ENCODE data around the gene HOMEZ. TPM values are rescaled to one million over a fixed set of nuclear protein-coding genes. Genes with fewer than 3 reads are reported as not detected.
"Not testable (repeated sequence)": the region's sequence is repeated elsewhere in the genome, so short reads cannot be mapped to it uniquely, and the experiment has no call there.

HOMEZ gene
- polyA plus RNA-seq (2013, experiment 1 of 2), result 16.7 TPM
- polyA plus RNA-seq (2013, experiment 2 of 2), result 14.2 TPM

DNA sequence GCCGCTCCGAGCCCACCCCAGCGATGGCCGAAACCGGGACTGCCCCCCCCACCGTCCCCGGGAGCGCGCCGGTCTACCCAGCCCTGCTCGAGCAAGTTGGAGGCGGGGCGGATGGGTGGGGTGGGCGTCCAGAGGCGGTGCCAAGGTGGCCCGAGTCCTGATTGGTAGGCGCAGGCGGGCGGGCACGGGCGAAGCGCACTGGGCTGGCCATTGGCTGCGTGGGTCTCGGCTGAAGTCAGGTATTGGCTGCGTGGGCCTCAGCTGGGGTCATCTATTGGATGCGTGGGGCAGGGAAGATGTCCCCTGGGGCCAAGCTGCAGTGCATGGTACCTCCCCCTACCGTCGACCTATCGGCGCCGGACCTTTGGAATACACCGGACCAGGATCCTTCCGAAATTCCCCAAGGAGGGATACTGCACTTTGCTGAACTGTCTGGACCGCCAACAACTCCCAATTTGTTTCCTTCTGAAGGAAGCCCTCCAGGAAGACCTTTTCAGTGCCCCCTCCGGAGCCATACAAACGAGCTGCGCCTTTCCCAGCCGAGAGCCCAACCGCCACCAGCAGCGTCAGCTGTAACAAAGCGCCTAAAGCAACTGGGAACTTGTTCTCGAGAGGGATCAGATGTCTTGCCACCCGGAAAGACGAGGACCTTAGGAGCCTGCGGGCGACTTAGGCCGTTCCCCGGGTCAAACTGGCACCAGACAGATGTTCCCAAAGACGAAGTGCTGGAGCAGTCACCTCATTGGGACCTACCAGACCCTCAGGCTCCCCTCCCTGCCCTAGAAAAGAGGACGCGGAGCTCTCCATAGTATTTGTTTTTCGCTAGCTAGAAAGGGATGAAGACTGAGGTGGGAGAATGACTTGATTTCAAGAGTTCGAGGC lies at the start of gene HOMEZ:
Gene HOMEZ (minus strand): TSS at position 113 of the 882 bp plus-strand sequence. CDS start 180 bp downstream, outside the sequence.
- Histone ChIP-seq H3K4me3 (ENCODE audit: extremely low read depth, insufficient read depth, low read length, poor library complexity, severe bottlenecking) (peak within 1 kb of the TSS; percentile 74), H3K27ac (ENCODE audit: low read depth, low read length, severe bottlenecking) (peak within 1 kb of the TSS; percentile 93), H3K36me3 (ENCODE audit: control insufficient read depth, insufficient read depth, low read length) (peaks cover 3% of the 10 kb centered on the region), H3K9me3 (ENCODE audit: control insufficient read depth, low read length) (no peaks in the 10 kb centered on the region), H3K4me1 (ENCODE audit: control insufficient read depth, insufficient read depth, low read length, poor library complexity, severe bottlenecking) (peaks cover 4% of the 10 kb centered on the region)
- WGBS, 2 experiments (ENCODE audit: insufficient coverage in 2 of 2), result 0% methylated on average over 31 to 36 of the region's 53 CpGs

DNA sequence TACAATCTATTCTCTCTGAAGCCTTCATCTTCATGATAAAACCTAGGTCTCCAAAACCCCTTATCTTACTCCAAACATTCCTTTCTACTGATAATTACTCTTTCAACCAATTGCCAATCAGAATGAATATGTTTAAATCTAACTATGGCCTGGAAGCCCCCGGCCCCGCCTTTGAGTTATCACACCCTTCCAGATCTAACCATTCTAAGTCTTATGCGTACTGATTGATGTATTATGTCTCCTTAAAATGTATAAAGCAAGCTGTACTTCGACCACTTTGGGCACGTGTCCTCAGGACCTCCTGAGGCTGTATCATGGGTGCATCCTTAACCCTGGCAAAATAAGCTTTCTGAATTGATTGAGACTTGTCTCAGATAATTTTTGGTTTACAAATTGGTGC lies 49.7 kb upstream of the HOMEZ start:
- H3K36me3 ChIP-seq (ENCODE audit: control insufficient read depth, insufficient read depth, low read length), result no peaks in the 10 kb centered on the region
- no peaks in the 10 kb centered on the region for H3K4me1 ChIP-seq (ENCODE audit: control insufficient read depth, insufficient read depth, low read length, poor library complexity, severe bottlenecking)
- H3K9me3 ChIP-seq (ENCODE audit: control insufficient read depth, low read length), result peaks cover 15% of the 10 kb centered on the region
- H3K27ac ChIP-seq (ENCODE audit: low read depth, low read length, severe bottlenecking), result no peak overlapping the region
- H3K4me3 ChIP-seq (ENCODE audit: extremely low read depth, insufficient read depth, low read length, poor library complexity, severe bottlenecking), result no peak overlapping the region
- WGBS, 2 experiments (ENCODE audit: insufficient coverage in 2 of 2), result 100% methylated on average over 1 to 3 of the region's 5 CpGs

DNA sequence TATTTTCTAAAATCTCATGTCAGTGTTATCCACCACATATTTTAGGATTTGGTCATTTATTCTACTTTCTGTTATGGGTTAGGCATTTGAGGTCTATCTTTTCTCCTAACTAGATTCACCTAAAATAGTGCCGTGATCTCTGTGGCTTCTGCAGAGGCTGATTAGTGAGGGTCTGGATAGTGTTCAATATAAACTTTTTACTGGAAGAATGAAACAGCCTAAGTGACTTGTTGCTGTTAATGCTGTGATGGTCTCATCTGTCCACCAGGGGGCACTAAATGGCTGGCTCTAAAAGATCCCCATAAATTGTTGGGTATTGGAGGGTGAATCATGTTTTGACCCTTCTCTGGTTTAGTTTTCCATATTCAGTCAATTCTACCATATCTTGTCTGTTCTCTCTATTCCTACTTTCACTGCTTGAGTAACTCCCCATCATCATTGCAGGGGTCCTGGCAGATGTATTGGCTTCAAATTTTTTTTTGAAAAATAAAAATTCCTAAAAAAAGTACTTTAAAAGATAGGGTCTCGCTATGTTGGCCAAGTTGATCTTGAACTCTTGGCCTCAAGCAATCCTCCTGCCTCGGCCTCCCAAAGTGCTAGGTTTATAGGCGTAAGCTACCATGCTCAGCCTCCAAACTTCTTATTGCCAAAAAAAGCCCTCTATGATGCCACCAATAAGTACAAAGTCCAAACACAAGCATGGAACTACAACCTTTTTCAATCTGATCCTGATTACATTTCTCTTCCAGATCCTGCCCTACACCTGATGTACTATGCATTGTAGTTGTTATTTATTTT lies 42.2 kb upstream of the HOMEZ start:
- WGBS, 2 experiments (ENCODE audit: insufficient coverage in 2 of 2), result 69 to 100% methylated on average over 1 to 3 of the region's 4 CpGs

DNA sequence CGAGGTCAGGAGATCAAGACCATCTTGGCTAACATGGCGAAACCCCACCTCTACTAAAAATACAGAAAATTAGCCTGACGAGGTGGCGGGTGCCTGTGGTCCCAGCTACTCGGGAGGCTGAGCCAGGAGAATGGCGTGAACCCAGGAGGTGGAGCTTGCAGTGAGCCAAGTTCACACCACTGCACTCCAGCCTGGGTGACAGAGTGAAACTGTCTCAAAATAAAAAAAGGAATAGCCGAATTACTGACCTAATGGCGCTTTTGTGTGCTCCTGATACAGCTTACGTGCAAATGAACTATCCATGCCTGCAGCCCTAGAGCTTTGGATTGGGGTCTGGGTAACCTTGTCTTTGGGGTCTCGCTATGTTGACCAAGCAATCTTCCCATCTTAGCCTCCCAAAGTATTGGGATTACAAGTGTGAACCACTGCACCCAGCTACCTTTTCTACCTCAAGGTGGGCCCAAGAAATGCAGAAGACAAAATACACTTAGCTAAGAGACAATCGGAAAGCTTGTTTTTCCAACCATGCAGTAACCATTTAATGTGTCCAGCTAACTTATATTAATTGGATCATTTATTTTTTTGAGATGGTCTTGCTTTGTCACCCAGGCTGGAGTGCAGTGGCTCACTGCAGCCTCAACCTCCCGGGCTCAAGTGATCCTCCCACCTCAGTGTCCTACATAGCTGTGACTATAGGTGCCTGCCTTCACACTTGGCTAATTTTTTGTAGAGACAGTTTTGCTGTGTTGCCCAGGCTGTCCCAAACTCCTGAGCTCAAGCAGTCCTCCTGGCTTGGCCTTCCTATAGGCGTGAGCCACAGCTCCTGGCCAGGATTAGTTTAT lies 40.8 kb upstream of the HOMEZ start:
- Histone ChIP-seq H3K27ac (ENCODE audit: low read depth, low read length, severe bottlenecking) (no peak overlapping the region), H3K36me3 (ENCODE audit: control insufficient read depth, insufficient read depth, low read length) (peaks cover 40% of the 10 kb centered on the region), H3K4me1 (ENCODE audit: control insufficient read depth, insufficient read depth, low read length, poor library complexity, severe bottlenecking) (peaks cover 9% of the 10 kb centered on the region), H3K4me3 (ENCODE audit: extremely low read depth, insufficient read depth, low read length, poor library complexity, severe bottlenecking) (no peak overlapping the region), H3K9me3 (ENCODE audit: control insufficient read depth, low read length) (no peaks in the 10 kb centered on the region)
- WGBS, 2 experiments (ENCODE audit: insufficient coverage in 2 of 2), result 92 to 94% methylated on average over 9 to 12 of the region's 13 CpGs

More for the DNA sequence above, 42.2 kb upstream of the HOMEZ start:
- Histone ChIP-seq H3K4me3 (ENCODE audit: extremely low read depth, insufficient read depth, low read length, poor library complexity, severe bottlenecking) (no peak overlapping the region), H3K27ac (ENCODE audit: low read depth, low read length, severe bottlenecking) (no peak overlapping the region), H3K4me1 (ENCODE audit: control insufficient read depth, insufficient read depth, low read length, poor library complexity, severe bottlenecking) (peaks cover 6% of the 10 kb centered on the region), H3K9me3 (ENCODE audit: control insufficient read depth, low read length) (no peaks in the 10 kb centered on the region), H3K36me3 (ENCODE audit: control insufficient read depth, insufficient read depth, low read length) (peaks cover 31% of the 10 kb centered on the region)

DNA sequence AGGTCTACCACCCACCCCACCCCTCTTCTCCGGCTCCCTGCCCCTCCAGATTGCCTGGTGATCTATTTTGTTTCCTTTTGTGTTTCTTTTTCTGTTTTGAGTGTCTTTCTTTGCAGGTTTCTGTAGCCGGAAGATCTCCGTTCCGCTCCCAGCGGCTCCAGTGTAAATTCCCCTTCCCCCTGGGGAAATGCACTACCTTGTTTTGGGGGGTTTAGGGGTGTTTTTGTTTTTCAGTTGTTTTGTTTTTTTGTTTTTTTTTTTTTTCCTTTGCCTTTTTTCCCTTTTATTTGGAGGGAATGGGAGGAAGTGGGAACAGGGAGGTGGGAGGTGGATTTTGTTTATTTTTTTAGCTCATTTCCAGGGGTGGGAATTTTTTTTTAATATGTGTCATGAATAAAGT lies 39.8 kb upstream of the HOMEZ start:
- H3K27ac ChIP-seq (ENCODE audit: low read depth, low read length, severe bottlenecking); H3K9me3 ChIP-seq (ENCODE audit: control insufficient read depth, low read length); H3K4me3 ChIP-seq (ENCODE audit: extremely low read depth, insufficient read depth, low read length, poor library complexity, severe bottlenecking); H3K4me1 ChIP-seq (ENCODE audit: control insufficient read depth, insufficient read depth, low read length, poor library complexity, severe bottlenecking): not testable (repeated sequence)
- no CpG with 5 or more reads among the region's 5 CpGs for WGBS, 2 experiments (ENCODE audit: insufficient coverage in 2 of 2)
- peaks cover 40% of the 10 kb centered on the region for H3K36me3 ChIP-seq (ENCODE audit: control insufficient read depth, insufficient read depth, low read length)

DNA sequence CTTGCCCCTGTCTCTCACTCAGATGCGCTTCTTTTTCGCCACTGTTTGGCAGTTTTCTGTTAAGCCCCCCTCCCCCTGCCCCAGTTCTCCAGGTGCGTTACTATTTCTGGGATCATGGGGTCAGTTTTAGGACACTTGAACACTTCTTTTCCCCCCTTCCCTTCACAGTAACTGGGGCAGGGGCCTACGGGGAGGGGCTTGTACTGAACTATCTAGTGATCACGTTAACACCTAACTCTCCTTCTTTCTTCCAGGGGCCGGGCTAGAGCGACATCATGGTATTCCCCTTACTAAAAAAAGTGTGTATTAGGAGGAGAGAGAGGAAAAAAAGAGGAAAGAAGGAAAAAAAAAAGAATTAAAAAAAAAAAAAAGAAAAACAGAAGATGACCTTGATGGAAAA lies 39.1 kb upstream of the HOMEZ start:
- WGBS, 2 experiments (ENCODE audit: insufficient coverage in 2 of 2), result 97 to 100% methylated on average over 3 to 4 of the region's 7 CpGs
- Histone ChIP-seq H3K9me3 (ENCODE audit: control insufficient read depth, low read length) (no peaks in the 10 kb centered on the region), H3K4me1 (ENCODE audit: control insufficient read depth, insufficient read depth, low read length, poor library complexity, severe bottlenecking) (peaks cover 16% of the 10 kb centered on the region), H3K27ac (ENCODE audit: low read depth, low read length, severe bottlenecking) (no peak overlapping the region), H3K36me3 (ENCODE audit: control insufficient read depth, insufficient read depth, low read length) (peaks cover 46% of the 10 kb centered on the region), H3K4me3 (ENCODE audit: extremely low read depth, insufficient read depth, low read length, poor library complexity, severe bottlenecking) (no peak overlapping the region)

GRCh38 chr14:23324455-23324846 lies 38.5 kb upstream of the HOMEZ start:
- H3K4me1 ChIP-seq (ENCODE audit: control insufficient read depth, insufficient read depth, low read length, poor library complexity, severe bottlenecking), result peaks cover 18% of the 10 kb centered on the region
- 100% methylated on average over 2 of the region's 2 CpGs; no CpG with 5 or more reads in 1 of the 2 experiments for WGBS, 2 experiments (ENCODE audit: insufficient coverage in 2 of 2)
- H3K4me3 ChIP-seq (ENCODE audit: extremely low read depth, insufficient read depth, low read length, poor library complexity, severe bottlenecking), result no peak overlapping the region
- peaks cover 51% of the 10 kb centered on the region for H3K36me3 ChIP-seq (ENCODE audit: control insufficient read depth, insufficient read depth, low read length)
- no peaks in the 10 kb centered on the region for H3K9me3 ChIP-seq (ENCODE audit: control insufficient read depth, low read length)
- no peak overlapping the region for H3K27ac ChIP-seq (ENCODE audit: low read depth, low read length, severe bottlenecking)

DNA sequence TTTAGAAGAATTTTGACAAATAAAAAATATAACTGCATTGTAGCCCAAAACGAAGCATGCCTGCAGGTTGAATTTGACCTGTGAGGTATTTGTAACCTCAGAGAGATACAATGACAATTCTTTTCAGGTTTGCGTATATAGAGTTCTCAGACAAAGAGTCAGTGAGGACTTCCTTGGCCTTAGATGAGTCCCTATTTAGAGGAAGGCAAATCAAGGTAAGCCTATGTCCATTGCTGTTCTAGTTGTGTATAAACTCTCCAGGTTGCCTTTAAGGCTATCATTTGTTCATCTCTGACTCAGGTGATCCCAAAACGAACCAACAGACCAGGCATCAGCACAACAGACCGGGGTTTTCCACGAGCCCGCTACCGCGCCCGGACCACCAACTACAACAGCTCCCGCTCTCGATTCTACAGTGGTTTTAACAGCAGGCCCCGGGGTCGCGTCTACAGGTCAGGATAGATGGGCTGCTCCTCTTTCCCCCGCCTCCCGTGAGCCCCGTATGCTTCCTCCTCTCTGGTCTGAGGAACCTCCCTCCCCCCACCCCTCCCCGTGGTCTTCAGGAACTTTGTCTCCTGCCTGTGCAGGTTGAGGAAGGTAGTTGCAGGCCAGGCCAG lies 38.0 kb upstream of the HOMEZ start:
- Histone ChIP-seq H3K4me1 (ENCODE audit: control insufficient read depth, insufficient read depth, low read length, poor library complexity, severe bottlenecking) (peaks cover 18% of the 10 kb centered on the region), H3K9me3 (ENCODE audit: control insufficient read depth, low read length) (no peaks in the 10 kb centered on the region), H3K4me3 (ENCODE audit: extremely low read depth, insufficient read depth, low read length, poor library complexity, severe bottlenecking) (no peak overlapping the region), H3K27ac (ENCODE audit: low read depth, low read length, severe bottlenecking) (no peak overlapping the region), H3K36me3 (ENCODE audit: control insufficient read depth, insufficient read depth, low read length) (peaks cover 56% of the 10 kb centered on the region)
- WGBS, 2 experiments (ENCODE audit: insufficient coverage in 2 of 2), result 97% methylated on average over 13 to 14 of the region's 18 CpGs

DNA sequence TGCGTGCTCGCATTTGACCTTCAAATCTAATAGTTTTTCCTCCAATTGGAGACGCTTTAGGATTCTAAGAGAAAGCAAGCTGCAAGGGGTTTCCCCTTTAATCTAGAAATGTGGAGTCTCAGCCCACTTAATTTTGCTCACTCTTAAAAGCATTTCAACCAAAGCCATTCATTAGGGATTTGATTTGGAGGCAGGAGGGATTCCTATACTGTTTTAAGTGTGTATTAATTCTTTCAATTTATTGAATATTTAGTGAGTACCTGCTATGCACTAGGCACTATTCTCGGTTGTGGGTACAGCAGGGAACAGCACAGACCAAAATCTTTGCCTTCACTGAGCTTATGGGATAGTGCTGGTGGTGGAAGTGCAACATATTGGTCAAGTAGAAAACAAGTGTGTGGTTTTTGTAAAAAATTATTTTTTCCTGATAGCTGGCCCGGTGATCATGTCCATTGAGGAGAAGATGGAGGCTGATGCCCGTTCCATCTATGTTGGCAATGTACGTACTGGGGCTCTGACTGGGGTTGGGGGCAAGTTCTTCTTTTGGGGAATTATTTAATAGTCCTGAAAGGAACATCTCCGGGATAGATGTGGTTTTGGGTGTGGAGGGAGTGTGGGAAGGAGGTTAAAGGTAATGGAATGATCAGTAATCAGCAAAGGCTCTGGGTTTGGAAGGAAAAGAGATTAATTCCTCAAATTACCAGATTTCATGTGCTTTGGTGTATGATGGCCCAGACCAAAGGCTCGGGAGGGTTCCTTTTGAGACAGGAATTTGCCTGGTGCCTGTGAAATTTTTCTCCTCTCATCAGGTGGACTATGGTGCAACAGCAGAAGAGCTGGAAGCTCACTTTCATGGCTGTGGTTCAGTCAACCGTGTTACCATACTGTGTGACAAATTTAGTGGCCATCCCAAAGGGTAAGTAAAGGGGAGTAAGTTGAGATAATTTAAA lies 36.9 kb upstream of the HOMEZ start:
- Histone ChIP-seq H3K4me3 (ENCODE audit: extremely low read depth, insufficient read depth, low read length, poor library complexity, severe bottlenecking) (peak overlapping the region; percentile 84), H3K27ac (ENCODE audit: low read depth, low read length, severe bottlenecking) (peak overlapping the region; percentile 94), H3K9me3 (ENCODE audit: control insufficient read depth, low read length) (no peaks in the 10 kb centered on the region), H3K36me3 (ENCODE audit: control insufficient read depth, insufficient read depth, low read length) (peaks cover 64% of the 10 kb centered on the region), H3K4me1 (ENCODE audit: control insufficient read depth, insufficient read depth, low read length, poor library complexity, severe bottlenecking) (peaks cover 18% of the 10 kb centered on the region)
- 71 to 88% methylated on average over 5 to 6 of the region's 10 CpGs for WGBS, 2 experiments (ENCODE audit: insufficient coverage in 2 of 2)
